ENCODE data around the gene ERFE. TPM values are rescaled to one million over a fixed set of nuclear protein-coding genes. Genes with fewer than 3 reads are reported as not detected.

The ERFE gene
- polyA plus RNA-seq, 1 experiment, result 2.9 TPM

- no peak for DNase-seq (ENCODE audit: low read depth)
- no peak for TF ChIP-seq CTCF (IDR thresholded peaks at IDR 0.05; ENCODE audit: insufficient read depth, low read depth, low read length)
- no peak overlapping the region for H3K4me3 ChIP-seq (ENCODE audit: low read depth, low read length)
- no peaks in the 10 kb centered on the region for H3K36me3 ChIP-seq (ENCODE audit: control insufficient read depth, insufficient read depth, low read length)
- ChIA-PET CTCF (interaction anchor here (0.6 kb wide), 1 partner anchor 70 kb away, joined by 4 read pairs; no protein-coding TSS in a partner anchor), POLR2A (no interaction called here)
- peaks cover 2% of the 10 kb centered on the region for H3K27me3 ChIP-seq (ENCODE audit: control insufficient read depth, insufficient read depth, low read length)
Measured at GRCh38 chr2:238216651-238217184, 57.9 kb downstream of the ERFE start.

Other genes with a start within 250 kb of the ERFE start
- 47.9 and 67.4 TPM in 2 replicates for gene UBE2F, start 192.0 kb upstream of the ERFE start, polyA plus RNA-seq (2011; rRNA removed)
- 6.8 and 7.7 TPM in 2 replicates for gene SCLY, start 98.0 kb upstream of the ERFE start, polyA plus RNA-seq (2011; rRNA removed)
- gene ESPNL, start 58.6 kb upstream of the ERFE start, polyA plus RNA-seq (2011; rRNA removed), result 1.3 and 2.1 TPM in 2 replicates
- 0.29 and 0.58 TPM in 2 replicates for gene KLHL30, start 20.3 kb upstream of the ERFE start, polyA plus RNA-seq (2011; rRNA removed)
- gene ILKAP, start 44.7 kb downstream of the ERFE start, polyA plus RNA-seq (2011; rRNA removed), result 28.4 and 31.1 TPM in 2 replicates
- gene HES6, start 81.1 kb downstream of the ERFE start, polyA plus RNA-seq (2011; rRNA removed), result 0.93 and 1.7 TPM in 2 replicates
- gene PER2, start 129.6 kb downstream of the ERFE start, polyA plus RNA-seq (2011; rRNA removed), result 2.6 and 3.1 TPM in 2 replicates
- 4.9 and 5.8 TPM in 2 replicates for gene TRAF3IP1, start 161.5 kb downstream of the ERFE start, polyA plus RNA-seq (2011; rRNA removed)